Transverse colon (tissue), 4 donors: ENCODE results near the gene TGFB2.

ENCODE experiments used
- CTCF ChIP-seq, 5 experiments: fragments of 200-600 bp in 3 of 5; fragments of 450-650 bp in 2 of 5; sonication (generic) in 3 of 5; IDR thresholded peaks; 1 replicate in 2 of 5; 2 replicates in 3 of 5; pipeline ENCODE4 v1.5.1; 2016 to 2017; ENCODE audit warnings: antibody characterized with exemption in 5 of 5, inconsistent platforms in 3 of 5, mild to moderate bottlenecking in 2 of 5, moderate library complexity in 1 of 5
- EP300 ChIP-seq: sonication (generic); formaldehyde crosslinking; IDR thresholded peaks from one replicate; pipeline ENCODE4 v1.6.1; 2017; ENCODE audit warnings: antibody characterized with exemption, low read depth
- POLR2A ChIP-seq: fragments of 450-650 bp; IDR thresholded peaks from one replicate; pipeline ENCODE4 v1.6.1; 2016; ENCODE audit warnings: antibody characterized with exemption, mild to moderate bottlenecking, moderate library complexity
- POLR2AphosphoS5 ChIP-seq, 3 donors: sonication (generic); formaldehyde crosslinking; IDR thresholded peaks; one replicate each; pipeline ENCODE4 v1.6.1; 2016; ENCODE audit warnings: antibody characterized with exemption in 3 of 3

GRCh38 chr1:218408942-218409341 lies 63.8 kb downstream of the TGFB2 start:
- TF ChIP-seq CTCF (IDR thresholded peaks at IDR 0.05) (no peak), POLR2A (no peak), POLR2AphosphoS5 (IDR thresholded peaks at IDR 0.05) (no peak), EP300 (no peak)
